Spleen (tissue), 7 donors: ENCODE measurements around the gene TBXA2R.
"Not testable (repeated sequence)": the region's sequence is repeated elsewhere in the genome, so short reads cannot be mapped to it uniquely, and the experiment has no call there.

ENCODE experiments used
- CTCF ChIP-seq, 11 experiments: fragments of 200-600 bp in 7 of 11; fragments of 450-650 bp in 4 of 11; sonication (generic) in 4 of 11; IDR thresholded peaks in 8 of 11; conservative IDR thresholded peaks in 3 of 11; 1 replicate in 7 of 11; 2 replicates in 4 of 11; pipeline versions ENCODE4 v1.4.0 to v1.8.0; 2016 to 2021; ENCODE audit warnings: antibody characterized with exemption in 11 of 11, inconsistent platforms in 4 of 11, mild to moderate bottlenecking in 1 of 11
- POLR2A ChIP-seq, 3 donors: fragments of 450-650 bp; IDR thresholded peaks; one replicate each; pipeline ENCODE4 v1.5.1; 2017; ENCODE audit warnings: antibody characterized with exemption in 3 of 3, mild to moderate bottlenecking in 1 of 3
- donor health status: DM: no; HTN: no; CAD: no; lungs with moderate emphysema.
- donor health status: DM: no; HTN: no; CAD: no.
- donor health status: DM: no; HTN: no; CAD: no.

- not testable (repeated sequence) for TF ChIP-seq CTCF (IDR thresholded peaks at IDR 0.05 in 8 of 11, conservative IDR thresholded peaks at IDR 0.05 in 3 of 11); POLR2A (IDR thresholded peaks at IDR 0.05)
These were observed 22.1 kb upstream of the TBXA2R start for GRCh38 chr19:3628766-3629165.
